Thoracic aorta (tissue), 2 donors: ENCODE measurements around the gene PPP3CA. TPM values are rescaled to one million over a fixed set of nuclear protein-coding genes. Genes with fewer than 3 reads are reported as not detected.

Experiments used
- ATAC-seq: fragments of 150-250 bp; one replicate; pipeline ENCODE4 v1.8.0; 2017; ENCODE audit warnings: low read depth; ENCODE audit not compliant: insufficient number of reproducible peaks, low FRiP score
- DNase-seq: peaks from one replicate; pipeline ENCODE4 v3.0.0-alpha.2; 2020; ENCODE audit warnings: low spot score
- H3K27ac ChIP-seq, 2 donors: fragments of 200-600 bp; sonication (generic); 1 replicate in 1 of 2; 2 replicates in 1 of 2; pipeline ENCODE4 v1.5.1; 2016; ENCODE audit warnings: mild to moderate bottlenecking in 2 of 2, moderate library complexity in 2 of 2
- H3K27me3 ChIP-seq: fragments of 200-600 bp; sonication (generic); replicated peaks from 2 replicates; pipeline ENCODE4 v1.6.0; 2016; ENCODE audit warnings: mild to moderate bottlenecking; ENCODE audit not compliant: insufficient read depth
- H3K36me3 ChIP-seq: fragments of 200-600 bp; sonication (generic); one replicate; pipeline ENCODE4 v1.5.1; 2016
- H3K4me1 ChIP-seq, 2 donors: fragments of 200-600 bp; sonication (generic); 1 replicate in 1 of 2; 2 replicates in 1 of 2; pipeline versions ENCODE4 v1.5.1 to v1.6.0; 2016; ENCODE audit warnings: low read depth in 2 of 2, mild to moderate bottlenecking in 1 of 2; ENCODE audit not compliant: control insufficient read depth in 1 of 2
- H3K4me3 ChIP-seq: fragments of 200-600 bp; sonication (generic); 2 replicates; pipeline ENCODE4 v1.5.1; 2016; ENCODE audit warnings: mild to moderate bottlenecking
- H3K9me3 ChIP-seq: fragments of 200-600 bp; sonication (generic); 2 replicates; pipeline ENCODE4 v1.5.1; 2016
- CTCF ChIP-seq: fragments of 200-600 bp; sonication (generic); IDR thresholded peaks from one replicate; pipeline ENCODE4 v1.5.1; 2019; ENCODE audit warnings: antibody characterized with exemption
- total RNA-seq, 2 donors: library from RNA; depleted of rRNA; stranded (reverse); fragments of >200 nt; gene quantifications; one replicate each; pipeline versions ENCODE4 v1.1.0 to v1.2.3, GENCODE V29; 2016

Gene PPP3CA
- total RNA-seq, 2 donors from 2014 or later, result 21.9 to 43.2 TPM

GRCh38 chr4:101028886-101029285, 318.4 kb downstream of the PPP3CA start:
- Histone ChIP-seq H3K4me1 (peaks cover 0 to 3% of the 10 kb centered on the region in 2 donors), H3K36me3 (no peaks in the 10 kb centered on the region), H3K27ac (no peak overlapping the region), H3K9me3 (no peaks in the 10 kb centered on the region), H3K4me3 (no peak overlapping the region), H3K27me3 (no peaks in the 10 kb centered on the region)
- no peak for TF ChIP-seq CTCF
- DNase-seq (no peak), ATAC-seq (no peak)

GRCh38 chr4:101027721-101028120, 319.6 kb downstream of the PPP3CA start:
- no peak for TF ChIP-seq CTCF
- H3K36me3 ChIP-seq, result no peaks in the 10 kb centered on the region
- ATAC-seq (no peak), DNase-seq (no peak)
- H3K9me3 ChIP-seq, result no peaks in the 10 kb centered on the region
- peaks cover 0 to 5% of the 10 kb centered on the region in 2 donors for H3K4me1 ChIP-seq
- no peak overlapping the region for H3K27ac ChIP-seq
- H3K27me3 ChIP-seq, result no peaks in the 10 kb centered on the region
- H3K4me3 ChIP-seq, result no peak overlapping the region

- H3K27ac ChIP-seq, result no peak overlapping the region
- DNase-seq (no peak), ATAC-seq (no peak)
Measured at GRCh38 chr4:101025755-101026154, 321.6 kb downstream of the PPP3CA start.

GRCh38 chr4:101022151-101023024, 324.9 kb downstream of the PPP3CA start:
- Histone ChIP-seq H3K9me3 (no peaks in the 10 kb centered on the region), H3K27me3 (no peaks in the 10 kb centered on the region), H3K4me1 (peaks cover 14 to 28% of the 10 kb centered on the region in 2 donors), H3K4me3 (no peak overlapping the region), H3K36me3 (no peaks in the 10 kb centered on the region), H3K27ac (peak overlapping the region in 1 of 2 donors; percentile 27)
- TF ChIP-seq CTCF, result no peak
- DNase-seq, result no peak
- ATAC-seq, result no peak

More at GRCh38 chr4:101025755-101026154, 321.6 kb downstream of the PPP3CA start:
- H3K36me3 ChIP-seq, result no peaks in the 10 kb centered on the region
- no peak overlapping the region for H3K4me3 ChIP-seq
- H3K27me3 ChIP-seq, result no peaks in the 10 kb centered on the region
- H3K9me3 ChIP-seq, result no peaks in the 10 kb centered on the region
- TF ChIP-seq CTCF, result no peak
- H3K4me1 ChIP-seq, result peaks cover 13 to 25% of the 10 kb centered on the region in 2 donors

GRCh38 chr4:101020956-101021355, 326.4 kb downstream of the PPP3CA start:
- no peak for TF ChIP-seq CTCF
- no peak for ATAC-seq

More at GRCh38 chr4:101020956-101021355, 326.4 kb downstream of the PPP3CA start:
- Histone ChIP-seq H3K27ac (peak overlapping the region in 1 of 2 donors; percentile 19), H3K4me3 (no peak overlapping the region), H3K4me1 (peaks cover 14 to 28% of the 10 kb centered on the region in 2 donors), H3K27me3 (no peaks in the 10 kb centered on the region), H3K9me3 (no peaks in the 10 kb centered on the region), H3K36me3 (no peaks in the 10 kb centered on the region)
- DNase-seq, result no peak
